Spleen (tissue), 7 donors: ENCODE measurements around the gene DCST2.

Experiments used
- POLR2A ChIP-seq, 3 donors: fragments of 450-650 bp; IDR thresholded peaks; one replicate each; pipeline ENCODE4 v1.5.1; 2017; ENCODE audit warnings: antibody characterized with exemption in 3 of 3, mild to moderate bottlenecking in 1 of 3
- POLR2AphosphoS5 ChIP-seq, 3 donors: sonication (generic); formaldehyde crosslinking; IDR thresholded peaks; one replicate each; pipeline ENCODE4 v1.5.1; 2017; ENCODE audit warnings: antibody characterized with exemption in 3 of 3
- TF ChIP-seq, protein P1 (sequence below), 11 experiments: fragments of 200-600 bp in 7 of 11; fragments of 450-650 bp in 4 of 11; sonication (generic) in 4 of 11; IDR thresholded peaks in 8 of 11; conservative IDR thresholded peaks in 3 of 11; 1 replicate in 7 of 11; 2 replicates in 4 of 11; pipeline versions ENCODE4 v1.4.0 to v1.8.0; 2016 to 2021; ENCODE audit warnings: antibody characterized with exemption in 11 of 11, inconsistent platforms in 4 of 11, mild to moderate bottlenecking in 1 of 11
- donor health status: DM: no; HTN: no; CAD: no; lungs with moderate emphysema.
- donor health status: DM: no; HTN: no; CAD: no.
- donor health status: DM: no; HTN: no; CAD: no.

DNA sequence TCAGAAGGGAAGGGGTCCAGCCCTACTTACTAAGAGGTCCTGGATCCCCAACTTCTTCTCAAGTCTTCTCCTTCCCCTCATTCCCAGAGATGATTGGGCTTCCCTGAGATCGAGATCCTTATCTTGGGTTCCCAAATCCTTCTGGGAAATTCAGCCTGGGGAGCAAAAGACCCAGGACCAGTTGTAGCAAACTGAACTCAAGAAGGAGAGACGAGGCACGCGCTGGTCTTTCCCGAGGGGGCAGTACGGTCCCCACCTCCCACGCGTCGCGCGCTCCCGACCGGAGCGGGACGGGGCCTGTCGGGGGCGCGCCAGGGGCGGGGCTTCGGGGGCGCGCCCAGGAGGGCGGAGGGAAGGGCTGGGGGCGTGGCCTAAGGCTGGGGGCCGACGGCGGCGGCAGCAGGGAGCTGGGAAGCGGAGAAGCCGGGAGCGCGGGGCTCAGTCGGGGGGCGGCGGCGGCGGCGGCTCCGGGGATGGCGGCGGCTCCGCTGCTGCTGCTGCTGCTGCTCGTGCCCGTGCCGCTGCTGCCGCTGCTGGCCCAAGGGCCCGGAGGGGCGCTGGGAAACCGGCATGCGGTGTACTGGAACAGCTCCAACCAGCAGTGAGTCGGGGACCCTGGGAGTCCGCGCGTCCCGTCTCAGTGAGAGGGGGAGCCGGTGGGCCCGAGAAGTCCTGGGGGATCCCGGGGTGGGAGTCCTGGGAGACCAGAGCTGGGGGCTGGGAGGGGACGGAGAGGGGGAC, 45.1 kb upstream of the DCST2 start, which contains the start of gene EFNA3:
- no peak for TF ChIP-seq POLR2A (IDR thresholded peaks at IDR 0.05)
- TF ChIP-seq, protein P1, sequence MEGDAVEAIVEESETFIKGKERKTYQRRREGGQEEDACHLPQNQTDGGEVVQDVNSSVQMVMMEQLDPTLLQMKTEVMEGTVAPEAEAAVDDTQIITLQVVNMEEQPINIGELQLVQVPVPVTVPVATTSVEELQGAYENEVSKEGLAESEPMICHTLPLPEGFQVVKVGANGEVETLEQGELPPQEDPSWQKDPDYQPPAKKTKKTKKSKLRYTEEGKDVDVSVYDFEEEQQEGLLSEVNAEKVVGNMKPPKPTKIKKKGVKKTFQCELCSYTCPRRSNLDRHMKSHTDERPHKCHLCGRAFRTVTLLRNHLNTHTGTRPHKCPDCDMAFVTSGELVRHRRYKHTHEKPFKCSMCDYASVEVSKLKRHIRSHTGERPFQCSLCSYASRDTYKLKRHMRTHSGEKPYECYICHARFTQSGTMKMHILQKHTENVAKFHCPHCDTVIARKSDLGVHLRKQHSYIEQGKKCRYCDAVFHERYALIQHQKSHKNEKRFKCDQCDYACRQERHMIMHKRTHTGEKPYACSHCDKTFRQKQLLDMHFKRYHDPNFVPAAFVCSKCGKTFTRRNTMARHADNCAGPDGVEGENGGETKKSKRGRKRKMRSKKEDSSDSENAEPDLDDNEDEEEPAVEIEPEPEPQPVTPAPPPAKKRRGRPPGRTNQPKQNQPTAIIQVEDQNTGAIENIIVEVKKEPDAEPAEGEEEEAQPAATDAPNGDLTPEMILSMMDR (IDR thresholded peaks at IDR 0.05 in 8 of 11, conservative IDR thresholded peaks at IDR 0.05 in 3 of 11), result no peak
- TF ChIP-seq POLR2AphosphoS5 (IDR thresholded peaks at IDR 0.05), result no peak
